ENCODE measurements around the gene ILK. TPM values are rescaled to one million over a fixed set of nuclear protein-coding genes. Genes with fewer than 3 reads are reported as not detected.

Gene ILK
- total and polyA plus RNA-seq, 10 of the 15 experiments (the other 5 are each of a cell fraction or from before 2014, with no cell fraction given), result 51.8 to 163 (median 92.0) TPM

DNA sequence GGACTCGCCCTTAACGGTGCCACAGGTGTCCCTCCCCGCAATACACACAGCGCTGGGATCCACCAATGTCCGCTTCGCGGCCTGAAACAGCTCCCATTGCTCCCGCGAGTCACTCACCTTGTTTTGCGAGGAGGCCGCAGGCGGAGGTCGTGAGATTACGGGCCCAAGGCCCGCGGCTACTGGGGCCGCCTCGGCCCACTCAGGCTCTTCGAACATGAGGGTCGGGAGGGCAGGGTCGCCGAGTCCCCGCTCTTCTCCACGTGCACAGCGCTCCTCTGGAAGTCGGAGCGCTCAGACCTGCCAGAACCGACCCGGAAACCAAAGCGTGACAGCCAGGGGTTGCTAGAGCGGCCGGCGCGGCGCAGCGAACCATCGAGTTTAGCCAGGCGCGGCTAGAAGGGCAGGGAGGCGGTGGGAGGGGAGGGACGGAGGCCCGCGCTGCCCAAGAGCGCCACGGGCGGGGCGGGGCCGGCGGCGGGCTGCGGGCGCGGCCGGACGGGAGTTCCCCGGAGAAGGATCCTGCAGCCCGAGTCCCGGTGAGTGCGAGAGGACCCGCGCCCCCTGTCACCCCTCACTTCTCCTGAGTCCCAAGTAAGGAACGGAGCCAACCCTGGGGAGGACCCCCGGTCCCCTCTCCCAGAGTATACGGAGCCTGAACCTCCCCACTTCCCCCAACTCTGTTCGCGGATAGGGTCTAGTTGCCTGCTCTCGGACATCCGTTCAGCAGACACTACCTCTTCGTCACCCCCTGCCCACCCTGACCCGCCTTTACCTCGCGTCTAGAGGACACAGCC is at the start of gene ILK, which contains the start of gene RRP8 (continued):
- TF ChIP-seq WRNIP1 (IDR thresholded peaks at IDR 0.05; ENCODE audit: borderline replicate concordance, low read depth, low read length) (no peak), ZBED1 (IDR thresholded peaks at IDR 0.05; ENCODE audit: borderline replicate concordance) (0 out of 2 replicates have a peak, but pooled peaks have one; percentile 46), GABPA (IDR thresholded peaks at IDR 0.05; ENCODE audit: low read depth) (peak; percentile 70), LARP7 (IDR thresholded peaks at IDR 0.05) (peak; percentile 71; the same call in 1 of the 2 replicates), NFIC (IDR thresholded peaks at IDR 0.05; ENCODE audit: low read depth, low read length) (no peak), TCF3 (IDR thresholded peaks at IDR 0.05; ENCODE audit: borderline replicate concordance, insufficient read depth, low read depth, low read length) (no peak), NRF1 (conservative IDR thresholded peaks at IDR 0.05; ENCODE audit: low read depth, low read length) (no peak), PAX5 (IDR thresholded peaks at IDR 0.05; ENCODE audit: borderline replicate concordance, low read depth, low read length) (peak; percentile 69; the same call in 1 of the 2 replicates), HCFC1 (IDR thresholded peaks at IDR 0.05; ENCODE audit: low read length) (peak; percentile 77), POLR2AphosphoS2 (IDR thresholded peaks at IDR 0.05; ENCODE audit: low read depth, low read length) (no peak), BRCA1 (IDR thresholded peaks at IDR 0.05; ENCODE audit: low read depth, low read length) (no peak), ZNF384 (IDR thresholded peaks at IDR 0.05; ENCODE audit: borderline replicate concordance, low read depth, low read length) (no peak), ZNF217 (IDR thresholded peaks at IDR 0.05) (0 out of 2 replicates have a peak, but pooled peaks have one; percentile 43), SMAD5 (IDR thresholded peaks at IDR 0.05; ENCODE audit: low read depth) (peak; percentile 49; the same call in 1 of the 2 replicates), TCF12 (IDR thresholded peaks at IDR 0.05; ENCODE audit: low read depth, low read length) (peak; percentile 54), CHD4 (IDR thresholded peaks at IDR 0.05) (no peak), NR2F1 (conservative IDR thresholded peaks at IDR 0.05) (peak; percentile 67; the same call in 1 of the 2 replicates), NR2C2 (IDR thresholded peaks at IDR 0.05; ENCODE audit: borderline replicate concordance, control insufficient read depth, insufficient read length, low read depth) (no peak), POLR2A (IDR thresholded peaks at IDR 0.05; ENCODE audit: low read depth, low read length) (peak; percentile 94), CBX5 (IDR thresholded peaks at IDR 0.05; ENCODE audit: low read depth) (peak; percentile 91; the same call in 1 of the 2 replicates), ATF7 (IDR thresholded peaks at IDR 0.05; ENCODE audit: low read depth) (no peak), YY1 (IDR thresholded peaks at IDR 0.05; ENCODE audit: low read depth, low read length) (peak; percentile 71)
- TF ChIP-seq, protein P1, sequence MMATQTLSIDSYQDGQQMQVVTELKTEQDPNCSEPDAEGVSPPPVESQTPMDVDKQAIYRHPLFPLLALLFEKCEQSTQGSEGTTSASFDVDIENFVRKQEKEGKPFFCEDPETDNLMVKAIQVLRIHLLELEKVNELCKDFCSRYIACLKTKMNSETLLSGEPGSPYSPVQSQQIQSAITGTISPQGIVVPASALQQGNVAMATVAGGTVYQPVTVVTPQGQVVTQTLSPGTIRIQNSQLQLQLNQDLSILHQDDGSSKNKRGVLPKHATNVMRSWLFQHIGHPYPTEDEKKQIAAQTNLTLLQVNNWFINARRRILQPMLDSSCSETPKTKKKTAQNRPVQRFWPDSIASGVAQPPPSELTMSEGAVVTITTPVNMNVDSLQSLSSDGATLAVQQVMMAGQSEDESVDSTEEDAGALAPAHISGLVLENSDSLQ (IDR thresholded peaks at IDR 0.05), result no peak
- TF ChIP-seq, protein P2, sequence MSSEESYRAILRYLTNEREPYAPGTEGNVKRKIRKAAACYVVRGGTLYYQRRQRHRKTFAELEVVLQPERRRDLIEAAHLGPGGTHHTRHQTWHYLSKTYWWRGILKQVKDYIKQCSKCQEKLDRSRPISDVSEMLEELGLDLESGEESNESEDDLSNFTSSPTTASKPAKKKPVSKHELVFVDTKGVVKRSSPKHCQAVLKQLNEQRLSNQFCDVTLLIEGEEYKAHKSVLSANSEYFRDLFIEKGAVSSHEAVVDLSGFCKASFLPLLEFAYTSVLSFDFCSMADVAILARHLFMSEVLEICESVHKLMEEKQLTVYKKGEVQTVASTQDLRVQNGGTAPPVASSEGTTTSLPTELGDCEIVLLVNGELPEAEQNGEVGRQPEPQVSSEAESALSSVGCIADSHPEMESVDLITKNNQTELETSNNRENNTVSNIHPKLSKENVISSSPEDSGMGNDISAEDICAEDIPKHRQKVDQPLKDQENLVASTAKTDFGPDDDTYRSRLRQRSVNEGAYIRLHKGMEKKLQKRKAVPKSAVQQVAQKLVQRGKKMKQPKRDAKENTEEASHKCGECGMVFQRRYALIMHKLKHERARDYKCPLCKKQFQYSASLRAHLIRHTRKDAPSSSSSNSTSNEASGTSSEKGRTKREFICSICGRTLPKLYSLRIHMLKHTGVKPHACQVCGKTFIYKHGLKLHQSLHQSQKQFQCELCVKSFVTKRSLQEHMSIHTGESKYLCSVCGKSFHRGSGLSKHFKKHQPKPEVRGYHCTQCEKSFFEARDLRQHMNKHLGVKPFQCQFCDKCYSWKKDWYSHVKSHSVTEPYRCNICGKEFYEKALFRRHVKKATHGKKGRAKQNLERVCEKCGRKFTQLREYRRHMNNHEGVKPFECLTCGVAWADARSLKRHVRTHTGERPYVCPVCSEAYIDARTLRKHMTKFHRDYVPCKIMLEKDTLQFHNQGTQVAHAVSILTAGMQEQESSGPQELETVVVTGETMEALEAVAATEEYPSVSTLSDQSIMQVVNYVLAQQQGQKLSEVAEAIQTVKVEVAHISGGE (CRISPR knock-in tag; IDR thresholded peaks at IDR 0.05), result no peak
- TF ChIP-seq, protein P3, sequence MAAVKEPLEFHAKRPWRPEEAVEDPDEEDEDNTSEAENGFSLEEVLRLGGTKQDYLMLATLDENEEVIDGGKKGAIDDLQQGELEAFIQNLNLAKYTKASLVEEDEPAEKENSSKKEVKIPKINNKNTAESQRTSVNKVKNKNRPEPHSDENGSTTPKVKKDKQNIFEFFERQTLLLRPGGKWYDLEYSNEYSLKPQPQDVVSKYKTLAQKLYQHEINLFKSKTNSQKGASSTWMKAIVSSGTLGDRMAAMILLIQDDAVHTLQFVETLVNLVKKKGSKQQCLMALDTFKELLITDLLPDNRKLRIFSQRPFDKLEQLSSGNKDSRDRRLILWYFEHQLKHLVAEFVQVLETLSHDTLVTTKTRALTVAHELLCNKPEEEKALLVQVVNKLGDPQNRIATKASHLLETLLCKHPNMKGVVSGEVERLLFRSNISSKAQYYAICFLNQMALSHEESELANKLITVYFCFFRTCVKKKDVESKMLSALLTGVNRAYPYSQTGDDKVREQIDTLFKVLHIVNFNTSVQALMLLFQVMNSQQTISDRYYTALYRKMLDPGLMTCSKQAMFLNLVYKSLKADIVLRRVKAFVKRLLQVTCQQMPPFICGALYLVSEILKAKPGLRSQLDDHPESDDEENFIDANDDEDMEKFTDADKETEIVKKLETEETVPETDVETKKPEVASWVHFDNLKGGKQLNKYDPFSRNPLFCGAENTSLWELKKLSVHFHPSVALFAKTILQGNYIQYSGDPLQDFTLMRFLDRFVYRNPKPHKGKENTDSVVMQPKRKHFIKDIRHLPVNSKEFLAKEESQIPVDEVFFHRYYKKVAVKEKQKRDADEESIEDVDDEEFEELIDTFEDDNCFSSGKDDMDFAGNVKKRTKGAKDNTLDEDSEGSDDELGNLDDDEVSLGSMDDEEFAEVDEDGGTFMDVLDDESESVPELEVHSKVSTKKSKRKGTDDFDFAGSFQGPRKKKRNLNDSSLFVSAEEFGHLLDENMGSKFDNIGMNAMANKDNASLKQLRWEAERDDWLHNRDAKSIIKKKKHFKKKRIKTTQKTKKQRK (IDR thresholded peaks at IDR 0.05; ENCODE audit: low read depth, low read length), result no peak

All from GM12878 (cell line).